A673 (cell line): ENCODE data around the gene DARS2. TPM values are rescaled to one million over a fixed set of nuclear protein-coding genes. Genes with fewer than 3 reads are reported as not detected.
"Not testable (repeated sequence)": the region's sequence is repeated elsewhere in the genome, so short reads cannot be mapped to it uniquely, and the experiment has no call there.

Source experiments
- BruUV-seq: library from RNA; stranded (reverse); fragments of 400-500 nt; replicated peaks from 2 replicates; lab custom pipeline; 2021; lab: Mats Ljungman, UMichigan
- CTCF ChIA-PET: fragments of 300-600 bp; sonication (Branson Sonifier 250); formaldehyde crosslinking; loops from one replicate; lab custom pipeline; 2022; ENCODE audit warnings: antibody characterized with exemption; lab: Charles Lee
- POLR2A ChIA-PET: fragments of 300-600 bp; sonication (Branson Sonifier 250); formaldehyde crosslinking; loops from one replicate; lab custom pipeline; 2022; ENCODE audit warnings: antibody characterized with exemption; ENCODE audit not compliant: low non-redundant PET; lab: Charles Lee
- DNase-seq: peaks from one replicate; pipeline ENCODE4 v3.0.0-alpha.2; 2015; ENCODE audit warnings: low spot score
- H3K27ac ChIP-seq: fragments of 200-600 bp; sonication (generic); 2 replicates; pipeline ENCODE4 v1.5.1; 2016; ENCODE audit warnings: mixed run types, low read depth, mild to moderate bottlenecking, mixed read lengths, antibody characterized with exemption, low read length; ENCODE audit not compliant: poor library complexity, severe bottlenecking
- H3K27me3 ChIP-seq: fragments of 200-600 bp; sonication (generic); replicated peaks from 2 replicates; pipeline ENCODE4 v1.6.1; 2017; ENCODE audit warnings: mixed run types, low read depth, mild to moderate bottlenecking, mixed read lengths, antibody characterized with exemption, low read length; ENCODE audit not compliant: insufficient read depth, poor library complexity
- H3K36me3 ChIP-seq: fragments of 200-600 bp; sonication (generic); 2 replicates; pipeline ENCODE4 v1.6.1; 2016; ENCODE audit warnings: mixed run types, mild to moderate bottlenecking, mixed read lengths, antibody characterized with exemption, low read length; ENCODE audit not compliant: insufficient read depth, poor library complexity, severe bottlenecking
- H3K4me1 ChIP-seq: fragments of 200-600 bp; sonication (generic); 2 replicates; pipeline ENCODE4 v1.6.1; 2017; ENCODE audit warnings: mixed run types, mild to moderate bottlenecking, mixed read lengths, antibody characterized with exemption, low read length; ENCODE audit not compliant: insufficient read depth, poor library complexity, severe bottlenecking
- H3K4me3 ChIP-seq: fragments of 200-600 bp; sonication (generic); 2 replicates; pipeline ENCODE4 v1.5.1; 2016; ENCODE audit warnings: low read depth, mixed run types, mild to moderate bottlenecking, mixed read lengths, low read length; ENCODE audit not compliant: poor library complexity, severe bottlenecking
- H3K9me3 ChIP-seq: fragments of 200-600 bp; sonication (generic); 2 replicates; pipeline ENCODE4 v1.6.1; 2016; ENCODE audit warnings: mixed run types, low read depth, mild to moderate bottlenecking, mixed read lengths, antibody characterized with exemption, low read length; ENCODE audit not compliant: poor library complexity, severe bottlenecking
- CTCF ChIP-seq: fragments of 300-800, 200-600 bp; sonication (generic); conservative IDR thresholded peaks from 2 replicates; pipeline ENCODE4 v1.5.1; 2017; ENCODE audit warnings: low read depth, mild to moderate bottlenecking, antibody characterized with exemption, low read length, moderate library complexity, mixed read lengths
- EZH2 ChIP-seq: fragments of 200-600 bp; sonication (generic); IDR thresholded peaks from 2 replicates; pipeline ENCODE4 v1.6.1; 2017; ENCODE audit warnings: borderline replicate concordance, low read depth, mild to moderate bottlenecking, mixed read lengths, antibody characterized with exemption, low read length; ENCODE audit not compliant: poor library complexity, severe bottlenecking
- intact Hi-C: fragments of 100-400 bp; cut with micrococcal nuclease; formaldehyde crosslinking; loops from one replicate; pipeline ENCODE4 v1.10.0; 2022; ENCODE audit not compliant: unreplicated experiment
- total RNA-seq: library from RNA; stranded (reverse); gene quantifications from 2 replicates; pipeline ENCODE4 v1.2.3, GENCODE V29; 2021

DARS2 gene
- total RNA-seq, 1 experiment from 2014 or later: 41.6 TPM

- intact Hi-C loops: no loop called here
- H3K4me1 ChIP-seq: no peaks in the 10 kb centered on the region
- CTCF ChIA-PET: interaction anchor here (0.6 kb wide), 1 partner anchor 341 kb away, joined by 3 read pairs; no protein-coding TSS in a partner anchor
- H3K4me3 ChIP-seq: no peak overlapping the region
- no peak overlapping the region for H3K27ac ChIP-seq
- no TSS peak for BruUV-seq
- no peak for TF ChIP-seq CTCF
- TF ChIP-seq EZH2: no peak
- POLR2A ChIA-PET: interaction anchor here (0.6 kb wide), 1 partner anchor 1135 kb away, joined by 3 read pairs; no protein-coding TSS in a partner anchor
- peaks cover 52% of the 10 kb centered on the region for H3K36me3 ChIP-seq
- no peaks in the 10 kb centered on the region for H3K9me3 ChIP-seq
- no peak for DNase-seq
- no peaks in the 10 kb centered on the region for H3K27me3 ChIP-seq
Observed at GRCh38 chr1:173856903-173857302, 32.4 kb downstream of the DARS2 start.

- CTCF ChIA-PET: no interaction called here
Observed at GRCh38 chr1:173857363-173857917, 33.0 kb downstream of the DARS2 start.

DNA sequence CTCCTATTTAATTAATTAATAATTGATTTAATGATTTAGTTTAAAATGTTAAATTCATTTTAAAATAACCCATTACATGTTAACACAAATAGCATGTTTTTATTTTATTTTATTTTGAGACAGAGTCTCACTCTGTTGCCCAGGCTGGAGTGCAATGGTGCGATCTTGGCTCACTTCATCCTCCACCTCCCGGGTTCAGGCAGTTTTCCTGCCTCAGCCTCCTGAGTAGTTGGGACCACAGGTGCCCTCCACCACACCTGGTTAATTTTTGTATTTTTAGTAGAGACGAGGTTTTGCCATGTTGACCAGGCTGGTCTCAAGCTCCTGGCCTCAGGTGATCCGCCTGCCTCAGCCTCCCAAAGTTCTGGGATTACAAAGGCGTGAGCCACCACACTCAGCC, 35.1 kb downstream of the DARS2 start:
- H3K4me3 ChIP-seq, CTCF ChIA-PET, H3K9me3 ChIP-seq, POLR2A ChIA-PET, H3K4me1 ChIP-seq, H3K27ac ChIP-seq, intact Hi-C loops, BruUV-seq, DNase-seq, H3K27me3 ChIP-seq: not testable (repeated sequence)
- peaks cover 58% of the 10 kb centered on the region for H3K36me3 ChIP-seq

More at GRCh38 chr1:173857363-173857917, 33.0 kb downstream of the DARS2 start:
- intact Hi-C loops: no loop called here
- H3K9me3 ChIP-seq: no peaks in the 10 kb centered on the region
- H3K27me3 ChIP-seq: no peaks in the 10 kb centered on the region
- no peak overlapping the region for H3K27ac ChIP-seq
- no peak overlapping the region for H3K4me3 ChIP-seq
- peaks cover 52% of the 10 kb centered on the region for H3K36me3 ChIP-seq
- DNase-seq: no peak
- POLR2A ChIA-PET: no interaction called here
- TF ChIP-seq EZH2: no peak
- no peak for TF ChIP-seq CTCF
- no TSS peak for BruUV-seq
- no peaks in the 10 kb centered on the region for H3K4me1 ChIP-seq

DNA sequence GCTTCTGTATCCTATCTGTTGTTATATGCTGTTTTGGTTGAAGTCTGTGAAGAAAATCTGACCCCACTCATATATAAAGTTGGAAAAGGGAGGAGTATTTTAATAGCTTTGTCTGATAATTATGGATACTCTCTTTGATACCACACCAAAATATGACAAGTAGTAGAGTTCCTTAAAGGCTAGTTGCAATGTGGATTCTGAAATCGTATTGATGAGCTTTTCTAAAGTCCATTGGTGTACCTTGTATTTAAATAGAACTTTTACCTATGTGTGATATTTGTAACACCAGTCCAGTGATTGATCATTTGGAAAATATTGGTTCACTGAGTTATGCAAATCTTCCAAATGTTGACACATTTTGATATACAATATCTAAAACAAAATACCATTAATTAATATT, 35.6 kb downstream of the DARS2 start:
- TF ChIP-seq EZH2: no peak
- TF ChIP-seq CTCF: no peak
- POLR2A ChIA-PET: no interaction called here
- Histone ChIP-seq H3K4me1 (peaks cover 8% of the 10 kb centered on the region), H3K36me3 (peaks cover 61% of the 10 kb centered on the region), H3K27me3 (no peaks in the 10 kb centered on the region), H3K9me3 (no peaks in the 10 kb centered on the region), H3K27ac (no peak overlapping the region), H3K4me3 (no peak overlapping the region)
- no TSS peak for BruUV-seq
- CTCF ChIA-PET: no interaction called here
- DNase-seq: no peak
- intact Hi-C loops: no loop called here
